K562 (cell line): ENCODE data around the gene PTGFR. TPM values are rescaled to one million over a fixed set of nuclear protein-coding genes. Genes with fewer than 3 reads are reported as not detected.

ENCODE experiments used
- ATAC-seq: fragments of 200-7000 bp; cut with Tn5 transposase; 3 replicates; pipeline ENCODE4 v1.9.1; 2020; ENCODE audit warnings: moderate library complexity
- BruUV-seq: library from RNA; stranded (reverse); fragments of 400-500 nt; replicated peaks from 2 replicates; lab custom pipeline; 2021; lab: Mats Ljungman, UMichigan
- CTCF ChIA-PET: fragments of 300-600 bp; formaldehyde crosslinking; extraction: SDS; loops from one replicate; lab custom pipeline; 2021; ENCODE audit warnings: low intra/inter-chr PET ratio; lab: Yijun Ruan, JAX
- POLR2A ChIA-PET: fragments of 300-600, 350-650 bp; sonication (Branson Sonifier 250); formaldehyde crosslinking; extraction: SDS; loops from one replicate; lab custom pipeline; 2021; ENCODE audit warnings: antibody characterized with exemption, inconsistent platforms; lab: Yijun Ruan, JAX
- DNase-seq, 4 experiments: peaks; one replicate each; pipeline versions ENCODE4 v3.0.0 to v3.0.0-alpha.2; 2011 to 2018; ENCODE audit warnings: low spot score in 3 of 4, mixed read lengths in 3 of 4; ENCODE audit errors: extremely low read depth in 1 of 4
- FAIRE-seq: peaks from 2 replicates; lab custom pipeline; 2011; peaks lifted over from hg19 to GRCh38; lab: Jason Lieb, UNC
- H2AFZ ChIP-seq: 2 replicates; pipeline ENCODE4 v1.6.0; 2011; ENCODE audit warnings: low read depth, low read length, control low read depth, inconsistent platforms
- H3K27ac ChIP-seq: fragments of 200-600 bp; 3 replicates; pipeline ENCODE4 v1.8.0; 2011; ENCODE audit warnings: low read depth, mild to moderate bottlenecking, control low read depth, inconsistent platforms, low read length, moderate library complexity, mixed read lengths; ENCODE audit errors: extremely low read depth
- H3K27me3 ChIP-seq, 2 experiments: fragments of 300-600 bp in 1 of 2; 2 replicates in 1 of 2; 3 replicates in 1 of 2; pipeline versions ENCODE4 v1.6.0 to v1.8.0; 2011; ENCODE audit warnings: inconsistent platforms in 2 of 2, low read length in 2 of 2, mild to moderate bottlenecking in 1 of 2, mixed read lengths in 1 of 2, moderate library complexity in 1 of 2; ENCODE audit not compliant: control insufficient read depth in 2 of 2, insufficient read depth in 2 of 2
- H3K36me3 ChIP-seq: fragments of 300-600 bp; 3 replicates; pipeline ENCODE4 v1.8.0; 2011; ENCODE audit warnings: mild to moderate bottlenecking, low read length, inconsistent platforms; ENCODE audit not compliant: control insufficient read depth, insufficient read depth
- H3K4me1 ChIP-seq, 2 experiments: fragments of 200-600 bp in 1 of 2; replicated peaks in 1 of 2; 2 replicates in 1 of 2; 3 replicates in 1 of 2; pipeline versions ENCODE4 v1.5.1 to v1.8.0; 2011; ENCODE audit warnings: inconsistent platforms in 2 of 2, low read length in 2 of 2, mild to moderate bottlenecking in 1 of 2, mixed read lengths in 1 of 2, moderate library complexity in 1 of 2; ENCODE audit not compliant: control insufficient read depth in 2 of 2, insufficient read depth in 2 of 2
- H3K4me2 ChIP-seq: 2 replicates; pipeline ENCODE4 v1.6.1; 2011; ENCODE audit warnings: low read length, control low read depth, inconsistent platforms, mixed read lengths; ENCODE audit not compliant: insufficient read depth
- H3K4me3 ChIP-seq: fragments of 200-600 bp; sonication (generic), shearing (Covaris generic); 2 replicates; pipeline ENCODE4 v1.5.1; 2016; ENCODE audit warnings: control low read depth, inconsistent platforms
- H3K79me2 ChIP-seq: fragments of 200-600 bp; 3 replicates; pipeline ENCODE4 v1.8.0; 2011; ENCODE audit warnings: low read length, inconsistent platforms; ENCODE audit not compliant: control insufficient read depth, insufficient read depth
- H3K9ac ChIP-seq, 2 experiments: 2 replicates each; pipeline versions ENCODE4 v1.6.0 to v1.6.1; 2011; ENCODE audit warnings: low read depth in 2 of 2, low read length in 2 of 2, control low read depth in 1 of 2, inconsistent platforms in 1 of 2, mild to moderate bottlenecking in 1 of 2, mixed read lengths in 1 of 2; ENCODE audit not compliant: insufficient read depth in 1 of 2
- H3K9me1 ChIP-seq: one replicate; pipeline ENCODE4 v1.6.0; 2011; ENCODE audit warnings: inconsistent platforms, mild to moderate bottlenecking, low read length, moderate library complexity; ENCODE audit not compliant: control insufficient read depth, insufficient read depth
- H3K9me3 ChIP-seq: replicated peaks from 2 replicates; pipeline ENCODE4 v1.5.1; 2011; ENCODE audit warnings: low read depth, low read length, inconsistent platforms; ENCODE audit not compliant: control insufficient read depth, insufficient read depth
- H4K20me1 ChIP-seq: replicated peaks from 2 replicates; pipeline ENCODE4 v1.6.1; 2011; ENCODE audit warnings: low read length, inconsistent platforms, mixed read lengths; ENCODE audit not compliant: control insufficient read depth, insufficient read depth
- C11orf30 ChIP-seq: fragments of 450-650 bp; IDR thresholded peaks from 2 replicates; pipeline ENCODE4 v1.6.1; 2016; ENCODE audit warnings: low read depth, mild to moderate bottlenecking
- HSF4 ChIP-seq: fragments of 250-450 bp; sonication (Bioruptor Pico); IDR thresholded peaks from 2 replicates; pipeline ENCODE4 v2.1.2; 2022; ENCODE audit warnings: mild to moderate bottlenecking, moderate library complexity, borderline replicate concordance
- MCM7 ChIP-seq, 2 experiments: fragments of 450-650 bp; IDR thresholded peaks; 2 replicates each; pipeline ENCODE4 v1.6.1; 2016 to 2018
- MEF2D ChIP-seq: conservative IDR thresholded peaks from 2 replicates; pipeline ENCODE4 v1.6.1; 2016; ENCODE audit warnings: low read depth, missing genetic modification characterization, missing compliant biosample characterization
- RBM17 ChIP-seq: fragments of 200-400 bp; formaldehyde crosslinking; IDR thresholded peaks from 2 replicates; pipeline ENCODE4 v1.6.1; 2017; ENCODE audit warnings: low read depth, mild to moderate bottlenecking, low read length, borderline replicate concordance
- TCF7 ChIP-seq: sonication (generic); IDR thresholded peaks from 2 replicates; pipeline ENCODE4 v1.6.1; 2016; ENCODE audit warnings: antibody characterized with exemption, borderline replicate concordance
- XRCC4 ChIP-seq: IDR thresholded peaks from one replicate; pipeline ENCODE4 v1.6.1; 2011; ENCODE audit not compliant: insufficient read depth, insufficient read length; ENCODE audit errors: extremely low read depth
- ZC3H4 ChIP-seq: sonication (generic); formaldehyde crosslinking; IDR thresholded peaks from 2 replicates; pipeline ENCODE4 v1.9.0; 2021; ENCODE audit warnings: missing genetic modification reagents, borderline replicate concordance
- WGBS: fragments of 100-300 bp; shearing (Covaris generic); methylation state at CpG from one replicate; pipeline ENCODE4 v1.1.6; 2016; ENCODE audit warnings: low coverage, mixed read lengths; ENCODE audit not compliant: insufficient coverage; ENCODE audit errors: missing lambda C conversion rate; 5-methylcytosine and 5-hydroxymethylcytosine counted together
- in situ Hi-C: fragments of 300-500 bp; cut with MboI; formaldehyde crosslinking; loops from 4 replicates; pipeline ENCODE4 v1.15.0; 2018; ENCODE audit warnings: inconsistent platforms, mixed read lengths
- intact Hi-C: fragments of 100-400 bp; cut with micrococcal nuclease; formaldehyde crosslinking; loops from 2 replicates; pipeline ENCODE4 v1.14.2; 2022
- polyA plus RNA-seq, 8 experiments: library from polyadenylated mRNA; depleted of rRNA in 4 of 8; stranded (reverse) in 5 of 8; unstranded in 3 of 8; fragments of >200 nt; fragmentation: Nextera tagmentation in 2 of 8; fragmentation: Illumina TruSeq in 1 of 8; extraction: Ambion mirVana in 2 of 8; extraction: Trizol in 1 of 8; gene quantifications; 2 replicates each; pipeline versions ENCODE4 v1.2.1 to v1.2.3, GENCODE V29; 2011 to 2014; ENCODE audit warnings: inconsistent platforms in 1 of 8, missing spikeins in 1 of 8
- total RNA-seq, 7 experiments: library from RNA; depleted of rRNA in 6 of 7; stranded (reverse); fragments of >200 nt in 6 of 7; fragmentation: Illumina TruSeq in 2 of 7; extraction: Trizol in 2 of 7; gene quantifications; 2 replicates each; pipeline versions ENCODE4 v1.2.1 to v1.2.3, GENCODE V29; 2011 to 2021; ENCODE audit warnings: low replicate concordance in 1 of 7
- TF ChIP-seq, protein P1 (sequence below), 2 experiments: fragments of 450-650 bp; formaldehyde crosslinking in 1 of 2; IDR thresholded peaks; 2 replicates each; pipeline versions ENCODE4 v1.4.0 to v1.6.1; 2014 to 2020; ENCODE audit warnings: mild to moderate bottlenecking in 2 of 2, borderline replicate concordance in 1 of 2, low read depth in 1 of 2
- TF ChIP-seq, protein P2 (sequence below): fragments of 450-650 bp; conservative IDR thresholded peaks from 2 replicates; pipeline ENCODE4 v1.6.1; 2016; ENCODE audit warnings: missing genetic modification characterization, low read depth, mild to moderate bottlenecking, control low read depth, missing compliant biosample characterization

PTGFR gene
- total and polyA plus RNA-seq, 9 of the 15 experiments (the other 6 are each of a cell fraction or from before 2014, with no cell fraction given), result 0.04 TPM; not detected in 8

DNA sequence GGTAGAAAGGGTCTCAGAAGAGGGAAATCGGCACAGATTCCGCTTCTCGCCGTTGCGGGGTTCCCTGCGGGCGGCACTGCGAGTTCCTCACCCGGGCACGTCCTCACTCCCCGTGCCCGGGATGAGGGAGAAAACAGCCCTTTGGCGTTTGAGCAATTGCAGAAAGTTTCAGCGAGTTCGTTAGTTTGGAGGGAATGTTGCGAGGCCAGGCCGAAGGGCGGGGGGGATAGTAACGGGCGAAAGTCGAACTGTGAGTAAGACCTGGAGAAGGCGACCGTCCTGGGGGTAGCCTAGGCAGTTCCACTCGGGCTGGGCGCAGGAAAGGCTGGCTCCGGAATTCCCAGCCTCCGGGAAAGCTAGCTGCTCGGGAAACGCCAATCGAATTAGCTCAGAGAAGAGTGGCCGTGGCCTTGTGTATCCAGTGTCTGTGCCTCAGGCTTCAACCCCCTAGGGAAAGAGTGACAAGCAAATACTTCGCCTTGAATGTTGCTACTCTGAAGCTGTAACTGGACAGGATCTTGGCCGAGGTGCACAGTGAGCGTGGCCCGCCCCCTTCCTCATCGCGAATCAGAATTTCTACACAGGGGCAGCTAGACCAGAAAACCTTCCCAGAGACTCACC is 787 bp downstream of the PTGFR start:
- H3K27me3 ChIP-seq, result no peaks in the 10 kb centered on the region
- TF ChIP-seq XRCC4 (no peak), TCF7 (no peak), HSF4 (CRISPR knock-in tag) (no peak), ZC3H4 (CRISPR knock-in tag) (no peak), RBM17 (no peak), MCM7 (IDR thresholded peaks at IDR 0.05) (no peak), C11orf30 (no peak), MEF2D (no peak)
- TF ChIP-seq, protein P1, sequence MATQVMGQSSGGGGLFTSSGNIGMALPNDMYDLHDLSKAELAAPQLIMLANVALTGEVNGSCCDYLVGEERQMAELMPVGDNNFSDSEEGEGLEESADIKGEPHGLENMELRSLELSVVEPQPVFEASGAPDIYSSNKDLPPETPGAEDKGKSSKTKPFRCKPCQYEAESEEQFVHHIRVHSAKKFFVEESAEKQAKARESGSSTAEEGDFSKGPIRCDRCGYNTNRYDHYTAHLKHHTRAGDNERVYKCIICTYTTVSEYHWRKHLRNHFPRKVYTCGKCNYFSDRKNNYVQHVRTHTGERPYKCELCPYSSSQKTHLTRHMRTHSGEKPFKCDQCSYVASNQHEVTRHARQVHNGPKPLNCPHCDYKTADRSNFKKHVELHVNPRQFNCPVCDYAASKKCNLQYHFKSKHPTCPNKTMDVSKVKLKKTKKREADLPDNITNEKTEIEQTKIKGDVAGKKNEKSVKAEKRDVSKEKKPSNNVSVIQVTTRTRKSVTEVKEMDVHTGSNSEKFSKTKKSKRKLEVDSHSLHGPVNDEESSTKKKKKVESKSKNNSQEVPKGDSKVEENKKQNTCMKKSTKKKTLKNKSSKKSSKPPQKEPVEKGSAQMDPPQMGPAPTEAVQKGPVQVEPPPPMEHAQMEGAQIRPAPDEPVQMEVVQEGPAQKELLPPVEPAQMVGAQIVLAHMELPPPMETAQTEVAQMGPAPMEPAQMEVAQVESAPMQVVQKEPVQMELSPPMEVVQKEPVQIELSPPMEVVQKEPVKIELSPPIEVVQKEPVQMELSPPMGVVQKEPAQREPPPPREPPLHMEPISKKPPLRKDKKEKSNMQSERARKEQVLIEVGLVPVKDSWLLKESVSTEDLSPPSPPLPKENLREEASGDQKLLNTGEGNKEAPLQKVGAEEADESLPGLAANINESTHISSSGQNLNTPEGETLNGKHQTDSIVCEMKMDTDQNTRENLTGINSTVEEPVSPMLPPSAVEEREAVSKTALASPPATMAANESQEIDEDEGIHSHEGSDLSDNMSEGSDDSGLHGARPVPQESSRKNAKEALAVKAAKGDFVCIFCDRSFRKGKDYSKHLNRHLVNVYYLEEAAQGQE (IDR thresholded peaks at IDR 0.05; ENCODE audit: borderline replicate concordance), result no peak
- TF ChIP-seq, protein P1 (CRISPR knock-in tag; IDR thresholded peaks at IDR 0.05; ENCODE audit: low read depth), result no peak
- TF ChIP-seq, protein P2, sequence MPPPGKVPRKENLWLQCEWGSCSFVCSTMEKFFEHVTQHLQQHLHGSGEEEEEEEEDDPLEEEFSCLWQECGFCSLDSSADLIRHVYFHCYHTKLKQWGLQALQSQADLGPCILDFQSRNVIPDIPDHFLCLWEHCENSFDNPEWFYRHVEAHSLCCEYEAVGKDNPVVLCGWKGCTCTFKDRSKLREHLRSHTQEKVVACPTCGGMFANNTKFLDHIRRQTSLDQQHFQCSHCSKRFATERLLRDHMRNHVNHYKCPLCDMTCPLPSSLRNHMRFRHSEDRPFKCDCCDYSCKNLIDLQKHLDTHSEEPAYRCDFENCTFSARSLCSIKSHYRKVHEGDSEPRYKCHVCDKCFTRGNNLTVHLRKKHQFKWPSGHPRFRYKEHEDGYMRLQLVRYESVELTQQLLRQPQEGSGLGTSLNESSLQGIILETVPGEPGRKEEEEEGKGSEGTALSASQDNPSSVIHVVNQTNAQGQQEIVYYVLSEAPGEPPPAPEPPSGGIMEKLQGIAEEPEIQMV (tag), result no peak
- CTCF ChIA-PET, result no interaction called here
- no peaks in the 10 kb centered on the region for H3K36me3 ChIP-seq
- BruUV-seq, result no TSS peak
- WGBS, result 1% methylated on average over 30 of the region's 37 CpGs
- intact Hi-C loops (no loop called here), in situ Hi-C loops (no loop called here)
- no peak overlapping the region for H3K9ac ChIP-seq
- no peak overlapping the region for H3K4me2 ChIP-seq
- no peaks in the 10 kb centered on the region for H3K9me3 ChIP-seq
- POLR2A ChIA-PET, result no interaction called here
- H3K4me1 ChIP-seq, result no peaks in the 10 kb centered on the region
- no peak overlapping the region for H2AFZ ChIP-seq
- FAIRE-seq (no peak), DNase-seq (no peak), ATAC-seq (no peak)
- H4K20me1 ChIP-seq, result no peaks in the 10 kb centered on the region
- H3K27ac ChIP-seq, result no peak overlapping the region
- no peak overlapping the region for H3K4me3 ChIP-seq
- H3K79me2 ChIP-seq, result no peaks in the 10 kb centered on the region
- no peaks in the 10 kb centered on the region for H3K9me1 ChIP-seq
